Right renal pelvis (tissue), 4 donors: ENCODE results near the gene ARHGAP5. TPM values are rescaled to one million over a fixed set of nuclear protein-coding genes. Genes with fewer than 3 reads are reported as not detected.

Source experiments
- DNase-seq, 4 donors: peaks; one replicate each; pipeline ENCODE4 v3.0.0-alpha.2; 2013; ENCODE audit warnings: low read depth in 4 of 4, low spot score in 3 of 4, missing footprints in 1 of 4
- polyA plus RNA-seq, 4 donors: library from polyadenylated mRNA; unstranded; fragments of 120-200 nt; gene quantifications; one replicate each; pipeline ENCODE4 v1.2.1, GENCODE V29; 2013; ENCODE audit not compliant: insufficient read length in 4 of 4

ARHGAP5 gene
- polyA plus RNA-seq, 4 donors = 102 to 126 (median 110) TPM

DNA sequence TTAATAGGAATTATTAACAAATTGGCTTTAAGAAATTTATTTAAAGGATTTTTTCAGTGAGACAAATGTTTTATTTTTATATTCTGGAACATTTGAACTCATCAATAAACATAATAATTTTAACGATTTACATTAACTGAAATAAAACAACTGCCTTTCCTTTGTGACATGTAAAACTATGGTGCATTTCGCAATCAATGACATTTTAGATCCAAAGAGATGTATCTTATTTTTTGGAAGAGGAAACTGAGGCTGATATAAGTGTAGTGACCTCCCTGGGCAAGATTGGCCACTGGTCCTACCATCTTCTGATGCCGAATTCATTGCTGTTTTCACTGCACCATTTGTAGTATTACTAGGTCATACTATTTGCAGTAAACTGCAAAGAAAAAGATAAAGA, 128.4 kb downstream of the ARHGAP5 start:
- no peak for DNase-seq

DNA sequence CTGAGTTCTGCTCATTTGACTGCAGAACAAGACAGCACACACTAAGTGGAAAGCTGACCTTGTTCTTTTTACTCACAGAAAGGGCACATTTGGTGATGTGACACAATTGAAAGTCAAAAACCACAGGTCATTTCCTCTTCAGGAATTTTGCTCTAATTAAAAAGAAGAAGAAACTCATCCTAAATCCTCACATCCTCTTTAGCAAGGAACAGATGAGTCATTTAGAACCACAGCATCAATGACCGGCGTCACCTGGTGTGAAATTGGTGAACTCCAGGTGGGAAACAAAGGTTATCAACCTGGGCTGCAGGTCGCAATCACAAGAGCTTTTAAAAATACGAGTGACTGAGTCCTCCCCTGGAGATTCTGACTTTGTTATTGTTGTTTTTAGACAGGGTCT, 128.9 kb downstream of the ARHGAP5 start:
- no peak for DNase-seq

DNA sequence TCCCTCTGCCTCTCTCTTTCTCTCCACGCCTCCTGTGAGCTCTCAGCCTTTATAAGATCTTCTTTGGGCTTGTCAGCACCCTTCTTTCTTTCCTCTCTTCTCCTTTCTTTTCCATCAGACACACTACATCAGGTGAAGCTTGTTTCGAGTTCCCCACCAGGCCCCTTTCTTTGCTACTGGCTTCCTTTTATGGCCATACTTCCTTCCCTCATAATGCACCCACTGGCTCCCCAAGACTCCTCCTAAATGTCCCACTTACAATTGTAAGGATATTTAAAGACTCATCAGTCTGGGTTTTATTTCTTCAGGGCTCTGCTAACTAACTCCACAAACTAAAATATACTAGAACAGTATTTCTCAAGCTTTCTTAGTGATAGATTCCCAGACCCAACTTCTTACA, 129.4 kb downstream of the ARHGAP5 start:
- DNase-seq = no peak

DNA sequence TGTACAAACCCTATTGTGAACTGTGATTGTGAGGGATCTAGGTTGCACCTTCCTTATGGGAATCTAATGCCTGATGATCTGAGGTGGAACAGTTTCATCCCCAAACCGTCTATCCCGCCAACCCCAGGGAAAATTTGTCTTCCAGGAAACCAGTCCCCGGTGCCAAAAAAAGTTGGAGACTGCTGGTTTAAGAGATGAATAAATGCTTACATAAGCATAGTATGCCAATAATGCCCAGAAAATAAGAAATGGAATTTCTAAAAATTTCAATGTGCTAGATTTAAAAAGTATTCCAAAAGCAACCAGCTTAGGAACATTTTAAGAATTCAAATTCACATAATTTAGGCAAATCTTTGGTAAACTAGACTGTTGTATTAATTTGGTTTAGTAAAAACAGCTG, 131.4 kb downstream of the ARHGAP5 start:
- no peak for DNase-seq

Other genes with a start within 250 kb of the ARHGAP5 start
- not detected for gene RNU6-7, start 124.7 kb downstream of the ARHGAP5 start, polyA plus RNA-seq
- not detected for gene RNU6-8, start 126.0 kb downstream of the ARHGAP5 start, polyA plus RNA-seq